B cell (primary cell): Measurements from ENCODE around the gene MRC2. TPM values are rescaled to one million over a fixed set of nuclear protein-coding genes. Genes with fewer than 3 reads are reported as not detected.

Experiments
- ATAC-seq: fragments of 200-7000 bp; cut with Tn5 transposase; one replicate; pipeline ENCODE4 v1.10.0; 2021; ENCODE audit warnings: low read depth, mild to moderate bottlenecking, moderate number of reproducible peaks, moderate library complexity
- CTCF ChIA-PET: fragments of 350-600 bp; sonication (Branson Sonifier 250); formaldehyde crosslinking; loops from one replicate; lab custom pipeline; 2021; ENCODE audit warnings: antibody characterized with exemption, inconsistent platforms; lab: Charles Lee
- POLR2A ChIA-PET: fragments of 350-600 bp; sonication (Branson Sonifier 250); formaldehyde crosslinking; loops from one replicate; lab custom pipeline; 2021; ENCODE audit warnings: antibody characterized with exemption; lab: Charles Lee
- DNase-seq: peaks from one replicate; pipeline ENCODE4 v3.0.0; 2013
- H2AFZ ChIP-seq: 2 replicates; pipeline ENCODE4 v1.6.1; 2012; ENCODE audit warnings: mild to moderate bottlenecking, low read depth, low read length; ENCODE audit not compliant: insufficient read depth, poor library complexity, severe bottlenecking
- H3K27ac ChIP-seq, 2 donors: 1 replicate in 1 of 2; 2 replicates in 1 of 2; pipeline ENCODE4 v1.5.1; 2012 to 2013; ENCODE audit warnings: low read length in 2 of 2, mild to moderate bottlenecking in 2 of 2, moderate library complexity in 1 of 2
- H3K27me3 ChIP-seq, 4 experiments: fragments of 200-600 bp in 1 of 4; sonication (generic) in 1 of 4; replicated peaks in 1 of 4; 1 replicate in 2 of 4; 2 replicates in 2 of 4; pipeline versions ENCODE4 v1.6.1 to v1.7.0; 2013 to 2016; ENCODE audit warnings: low read length in 3 of 4, mild to moderate bottlenecking in 2 of 4, mixed read lengths in 1 of 4, moderate library complexity in 1 of 4; ENCODE audit not compliant: insufficient read depth in 4 of 4, control insufficient read depth in 3 of 4; ENCODE audit errors: control extremely low read depth in 1 of 4
- H3K36me3 ChIP-seq, 2 experiments: replicated peaks in 1 of 2; 1 replicate in 1 of 2; 2 replicates in 1 of 2; pipeline versions ENCODE4 v1.6.1 to v1.7.1; 2013; ENCODE audit warnings: low read length in 1 of 2; ENCODE audit not compliant: insufficient read depth in 2 of 2, control insufficient read depth in 1 of 2; ENCODE audit errors: control extremely low read depth in 1 of 2, extremely low read depth in 1 of 2
- H3K4me1 ChIP-seq, 2 donors: fragments of 200-600 bp in 1 of 2; sonication (generic) in 1 of 2; 1 replicate in 1 of 2; 2 replicates in 1 of 2; pipeline versions ENCODE4 v1.5.1 to v1.6.1; 2013 to 2017; ENCODE audit warnings: low read length in 2 of 2; ENCODE audit not compliant: control insufficient read depth in 2 of 2, insufficient read depth in 2 of 2
- H3K4me2 ChIP-seq: replicated peaks from 2 replicates; pipeline ENCODE3; 2012; ENCODE audit warnings: mild to moderate bottlenecking, low read depth, low read length; ENCODE audit not compliant: poor library complexity, severe bottlenecking
- H3K4me3 ChIP-seq, 5 experiments: fragments of 200-600 bp in 1 of 5; sonication (generic) in 1 of 5; 1 replicate in 3 of 5; 2 replicates in 2 of 5; pipeline versions ENCODE4 v1.5.1 to v1.7.0; 2011 to 2016; ENCODE audit warnings: low read length in 4 of 5, mild to moderate bottlenecking in 4 of 5, low read depth in 2 of 5, control low read depth in 1 of 5, moderate library complexity in 1 of 5; ENCODE audit not compliant: insufficient read depth in 1 of 5; ENCODE audit errors: control extremely low read depth in 1 of 5, extremely low read depth in 1 of 5
- H3K79me2 ChIP-seq: fragments of 200-600 bp; sonication (generic); one replicate; pipeline ENCODE4 v1.6.0; 2016; ENCODE audit warnings: low read length; ENCODE audit not compliant: control insufficient read depth, insufficient read depth
- H3K9ac ChIP-seq: fragments of 200-600 bp; sonication (generic); 2 replicates; pipeline ENCODE4 v1.6.1; 2017; ENCODE audit warnings: mild to moderate bottlenecking, low read length, moderate library complexity
- H3K9me3 ChIP-seq, 3 donors: one replicate each; pipeline versions ENCODE4 v1.6.1 to v1.7.1; 2013; ENCODE audit warnings: low read length in 2 of 3; ENCODE audit not compliant: control insufficient read depth in 2 of 3, insufficient read depth in 1 of 3; ENCODE audit errors: control extremely low read depth in 1 of 3
- H4K20me1 ChIP-seq: 2 replicates; pipeline ENCODE4 v1.6.0; 2012; ENCODE audit warnings: mild to moderate bottlenecking, low read length; ENCODE audit not compliant: insufficient read depth, control insufficient read depth, poor library complexity, severe bottlenecking
- H3K27ac Mint-ChIP-seq: one replicate; pipeline ENCODE4 v1.8.0; 2021; ENCODE audit warnings: mixed read lengths
- H3K27me3 Mint-ChIP-seq: one replicate; pipeline ENCODE4 v1.8.0; 2021; ENCODE audit warnings: mixed read lengths
- H3K4me1 Mint-ChIP-seq: one replicate; pipeline ENCODE4 v1.8.0; 2021; ENCODE audit warnings: mixed read lengths
- H3K4me3 Mint-ChIP-seq: one replicate; pipeline ENCODE4 v1.8.0; 2021; ENCODE audit warnings: mixed read lengths
- H3K9me3 Mint-ChIP-seq: one replicate; pipeline ENCODE4 v1.8.0; 2022; ENCODE audit warnings: mixed read lengths; ENCODE audit not compliant: insufficient read depth
- EZH2 ChIP-seq: IDR thresholded peaks from 2 replicates; pipeline ENCODE4 v1.6.1; 2012; ENCODE audit warnings: borderline replicate concordance, low read depth, mild to moderate bottlenecking, moderate library complexity, low read length; ENCODE audit not compliant: insufficient read depth, poor library complexity, severe bottlenecking
- WGBS: methylation state at CpG from one replicate; pipeline ENCODE4 v1.1.5; 2013; ENCODE audit warnings: missing lambda C conversion rate; ENCODE audit not compliant: insufficient coverage; 5-methylcytosine and 5-hydroxymethylcytosine counted together
- intact Hi-C: fragments of 100-400 bp; cut with micrococcal nuclease; formaldehyde crosslinking; loops from one replicate; pipeline ENCODE4 v1.10.0; 2022
- polyA plus RNA-seq: library from polyadenylated mRNA; depleted of rRNA; stranded (reverse); fragments of >200 nt; gene quantifications from 2 replicates; pipeline ENCODE4 v1.2.3, GENCODE V29; 2012
- total RNA-seq, 2 donors: library from RNA; stranded (reverse); fragments of 120-200 nt in 1 of 2; gene quantifications; 1 replicate in 1 of 2; 2 replicates in 1 of 2; pipeline versions ENCODE4 v1.2.3 to v1.2.4, GENCODE V29; 2013 to 2022
- TF ChIP-seq, protein P1 (sequence below): fragments of 200-600 bp; IDR thresholded peaks from one replicate; pipeline ENCODE4 v1.8.0; 2022; ENCODE audit warnings: antibody characterized with exemption, mild to moderate bottlenecking

MRC2 gene
- total and polyA plus RNA-seq, 2 donors (not counting 1 experiment from before 2014, with no cell fraction given) = 0.09 to 0.34 TPM

DNA sequence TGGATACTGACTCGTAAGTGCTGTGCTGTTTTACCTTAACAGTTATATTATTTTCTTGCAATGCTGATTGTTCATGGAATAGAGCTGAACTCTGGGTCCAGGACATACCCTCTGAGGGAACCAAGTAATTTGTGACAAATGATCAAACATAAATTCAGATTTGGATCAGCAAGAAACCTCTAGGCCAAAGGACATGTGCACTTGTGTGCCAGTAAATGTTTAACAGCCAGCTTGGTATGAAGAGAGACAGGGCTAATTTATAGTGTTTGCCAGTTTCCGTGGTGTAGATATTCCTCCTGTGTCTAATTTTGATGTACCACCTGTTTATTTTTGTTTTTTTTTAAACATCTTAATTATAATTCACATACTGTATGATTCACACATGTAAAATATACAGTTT lies 30.8 kb upstream of the MRC2 start:
- Histone ChIP-seq H2AFZ (no peak overlapping the region), H3K27me3 (no peaks in the 10 kb centered on the region), H3K9me3 (peaks cover 0 to 7% (median 0%) of the 10 kb centered on the region in 3 donors), H3K36me3 (peaks cover 2 to 60% of the 10 kb centered on the region in 2 experiments), H3K79me2 (no peaks in the 10 kb centered on the region), H3K27ac (no peak overlapping the region), H3K9ac (no peak overlapping the region), H3K4me3 (no peak overlapping the region), H3K4me1 (no peaks in the 10 kb centered on the region), H3K4me2 (no peak overlapping the region), H4K20me1 (peaks cover 6% of the 10 kb centered on the region)
- no peak overlapping the region for H3K27ac Mint-ChIP-seq
- no peaks in the 10 kb centered on the region for H3K27me3 Mint-ChIP-seq
- POLR2A ChIA-PET = no interaction called here
- no peak for ATAC-seq
- WGBS = no CpG with 5 or more reads among the region's 2 CpGs
- intact Hi-C loops = no loop called here
- no peak for DNase-seq
- TF ChIP-seq, protein P1, sequence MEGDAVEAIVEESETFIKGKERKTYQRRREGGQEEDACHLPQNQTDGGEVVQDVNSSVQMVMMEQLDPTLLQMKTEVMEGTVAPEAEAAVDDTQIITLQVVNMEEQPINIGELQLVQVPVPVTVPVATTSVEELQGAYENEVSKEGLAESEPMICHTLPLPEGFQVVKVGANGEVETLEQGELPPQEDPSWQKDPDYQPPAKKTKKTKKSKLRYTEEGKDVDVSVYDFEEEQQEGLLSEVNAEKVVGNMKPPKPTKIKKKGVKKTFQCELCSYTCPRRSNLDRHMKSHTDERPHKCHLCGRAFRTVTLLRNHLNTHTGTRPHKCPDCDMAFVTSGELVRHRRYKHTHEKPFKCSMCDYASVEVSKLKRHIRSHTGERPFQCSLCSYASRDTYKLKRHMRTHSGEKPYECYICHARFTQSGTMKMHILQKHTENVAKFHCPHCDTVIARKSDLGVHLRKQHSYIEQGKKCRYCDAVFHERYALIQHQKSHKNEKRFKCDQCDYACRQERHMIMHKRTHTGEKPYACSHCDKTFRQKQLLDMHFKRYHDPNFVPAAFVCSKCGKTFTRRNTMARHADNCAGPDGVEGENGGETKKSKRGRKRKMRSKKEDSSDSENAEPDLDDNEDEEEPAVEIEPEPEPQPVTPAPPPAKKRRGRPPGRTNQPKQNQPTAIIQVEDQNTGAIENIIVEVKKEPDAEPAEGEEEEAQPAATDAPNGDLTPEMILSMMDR = no peak
- TF ChIP-seq EZH2 = no peak
- no peaks in the 10 kb centered on the region for H3K9me3 Mint-ChIP-seq
- CTCF ChIA-PET = no interaction called here
- H3K4me1 Mint-ChIP-seq = no peaks in the 10 kb centered on the region
- no peak overlapping the region for H3K4me3 Mint-ChIP-seq

DNA sequence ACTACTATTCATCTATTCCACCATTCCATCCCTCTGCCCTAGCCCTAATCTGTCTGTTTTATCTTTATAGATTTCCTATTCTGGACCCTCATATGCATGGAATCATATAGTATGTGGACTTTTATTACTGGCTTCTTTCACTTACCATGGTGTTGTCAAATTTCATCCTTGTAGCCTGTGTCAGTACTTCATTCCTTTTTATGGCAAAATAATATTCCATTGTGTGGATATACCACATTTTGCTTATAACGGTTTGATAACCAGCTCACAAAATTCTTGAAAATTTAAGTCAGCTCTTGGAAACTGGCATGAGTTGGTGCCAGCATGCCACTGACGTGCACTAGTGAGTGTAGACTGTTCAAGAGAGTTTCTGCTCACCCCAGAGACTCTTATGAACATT lies 30.3 kb upstream of the MRC2 start:
- ATAC-seq (no peak), DNase-seq (no peak)
- H3K4me1 Mint-ChIP-seq = no peaks in the 10 kb centered on the region
- CTCF ChIA-PET = no interaction called here
- no peaks in the 10 kb centered on the region for H3K27me3 Mint-ChIP-seq
- no peaks in the 10 kb centered on the region for H3K9me3 Mint-ChIP-seq
- Histone ChIP-seq H3K27ac (no peak overlapping the region), H3K4me1 (no peaks in the 10 kb centered on the region), H3K9ac (no peak overlapping the region), H3K9me3 (peaks cover 0 to 7% (median 0%) of the 10 kb centered on the region in 3 donors), H3K4me2 (no peak overlapping the region), H3K27me3 (no peaks in the 10 kb centered on the region), H2AFZ (no peak overlapping the region), H3K36me3 (peaks cover 2 to 63% of the 10 kb centered on the region in 2 experiments), H4K20me1 (peaks cover 6% of the 10 kb centered on the region), H3K4me3 (no peak overlapping the region), H3K79me2 (no peaks in the 10 kb centered on the region)
- no peak overlapping the region for H3K4me3 Mint-ChIP-seq
- TF ChIP-seq, protein P1 = no peak
- no peak for TF ChIP-seq EZH2
- intact Hi-C loops = no loop called here
- 100% methylated on average over 1 of the region's 2 CpGs for WGBS
- POLR2A ChIA-PET = no interaction called here
- H3K27ac Mint-ChIP-seq = no peak overlapping the region
